ENCODE measurements around the gene SLC35A5.

- TF ChIP-seq GABPA (IDR thresholded peaks at IDR 0.05 in 1 of 2, conservative IDR thresholded peaks at IDR 0.05 in 1 of 2) (no peak), CTCF (IDR thresholded peaks at IDR 0.05; ENCODE audit: low read depth, low read length, missing input control) (no peak), YY1 (IDR thresholded peaks at IDR 0.05) (no peak), NR2F2 (IDR thresholded peaks at IDR 0.05) (no peak), JUND (IDR thresholded peaks at IDR 0.05) (no peak), SP1 (IDR thresholded peaks at IDR 0.05) (no peak), FOXA1 (IDR thresholded peaks at IDR 0.05) (no peak)
Observed at GRCh38 chr3:112607863-112608262, 46.0 kb downstream of the SLC35A5 start.

Measured in liver (tissue), 3 donors.